Activated CD8-positive, alpha-beta memory T cell treated with anti-CD3 and anti-CD28 coated beads for 48 hours (primary cell): ENCODE results near the gene ZC3H12C.
"Not testable (repeated sequence)": the region's sequence is repeated elsewhere in the genome, so short reads cannot be mapped to it uniquely, and the experiment has no call there.

Source experiments
- DNase-seq, 3 experiments: peaks; one replicate each; pipeline ENCODE4 v3.0.0-alpha.2; 2020; ENCODE audit warnings: low read depth in 2 of 3, low spot score in 2 of 3

ZC3H12C gene

GRCh38 chr11:110208678-110209312, 115.6 kb downstream of the ZC3H12C start:
- DNase-seq, result not testable (repeated sequence)

- DNase-seq, result not testable (repeated sequence)
Observed at GRCh38 chr11:110209313-110209694, 116.1 kb downstream of the ZC3H12C start.

- no peak for DNase-seq
Observed at GRCh38 chr11:110217223-110217877, 124.2 kb downstream of the ZC3H12C start.

GRCh38 chr11:110217936-110218335, 124.7 kb downstream of the ZC3H12C start:
- no peak for DNase-seq

- no peak for DNase-seq
Observed at GRCh38 chr11:110219006-110219785, 126.0 kb downstream of the ZC3H12C start.
